Measurements from ENCODE around the gene PRPSAP2.
"Not testable (repeated sequence)": the region's sequence is repeated elsewhere in the genome, so short reads cannot be mapped to it uniquely, and the experiment has no call there.

Gene PRPSAP2

DNA sequence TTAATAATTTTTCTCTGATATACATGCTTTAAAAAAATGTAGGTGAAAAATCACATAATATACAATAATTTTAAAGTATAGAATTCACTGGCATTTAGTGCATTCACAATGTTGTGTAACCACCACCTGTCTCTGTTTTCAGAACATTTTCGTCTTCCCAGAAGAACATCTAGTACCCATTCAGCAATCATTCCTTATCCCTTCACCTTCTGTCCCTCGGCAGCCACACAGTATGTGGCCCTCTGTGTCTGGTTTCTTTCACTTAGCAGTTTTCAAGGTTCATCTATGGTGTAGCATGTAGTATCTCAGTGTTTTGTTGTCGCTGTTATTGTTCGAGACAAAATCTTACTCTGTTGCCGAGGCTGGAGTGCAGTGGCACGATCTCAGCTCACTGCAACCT is 33.6 kb downstream of the PRPSAP2 start:
- DNase-seq (ENCODE audit: low spot score) = no peak

DNA sequence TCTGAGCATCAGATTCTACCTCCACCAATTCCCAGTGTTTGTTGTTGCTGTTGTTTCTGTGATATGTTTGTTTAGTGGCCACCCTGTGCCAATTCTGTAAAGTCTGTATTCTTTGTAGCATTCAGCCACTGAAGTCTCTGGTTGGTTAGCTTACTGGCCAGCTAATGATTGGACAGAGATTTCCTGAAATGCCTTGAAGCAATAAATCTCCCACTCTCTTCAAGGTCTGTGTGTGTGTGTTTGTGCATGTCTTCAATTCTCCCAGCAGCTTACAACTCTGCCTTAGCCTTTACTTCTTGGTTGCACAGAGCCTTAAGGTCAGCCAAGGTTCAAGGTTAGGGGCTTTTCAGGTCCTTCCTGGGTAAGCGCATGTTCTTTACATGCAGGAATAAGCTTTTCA is 38.2 kb downstream of the PRPSAP2 start:
- no peak for DNase-seq (ENCODE audit: low spot score)

DNA sequence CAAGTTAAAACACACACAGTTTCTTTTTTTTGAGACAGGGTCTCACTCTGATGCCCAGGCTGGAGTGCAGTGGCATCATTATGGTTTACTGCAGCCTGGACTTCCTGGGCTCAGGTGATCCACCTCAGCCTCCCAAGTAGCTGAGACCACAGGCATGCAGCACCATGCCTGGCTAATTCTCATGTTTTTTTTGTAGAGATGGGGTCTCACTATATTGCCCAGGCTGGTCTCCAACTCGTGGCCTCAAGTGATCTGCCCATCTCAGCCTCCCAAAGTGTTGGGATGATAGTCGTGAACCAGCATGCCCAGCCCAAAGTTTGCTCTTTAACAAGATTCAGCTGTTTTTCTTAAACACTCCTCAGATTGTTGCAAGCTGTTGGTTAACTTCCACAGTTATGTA is 39.0 kb downstream of the PRPSAP2 start:
- no peak for DNase-seq (ENCODE audit: low spot score)

DNA sequence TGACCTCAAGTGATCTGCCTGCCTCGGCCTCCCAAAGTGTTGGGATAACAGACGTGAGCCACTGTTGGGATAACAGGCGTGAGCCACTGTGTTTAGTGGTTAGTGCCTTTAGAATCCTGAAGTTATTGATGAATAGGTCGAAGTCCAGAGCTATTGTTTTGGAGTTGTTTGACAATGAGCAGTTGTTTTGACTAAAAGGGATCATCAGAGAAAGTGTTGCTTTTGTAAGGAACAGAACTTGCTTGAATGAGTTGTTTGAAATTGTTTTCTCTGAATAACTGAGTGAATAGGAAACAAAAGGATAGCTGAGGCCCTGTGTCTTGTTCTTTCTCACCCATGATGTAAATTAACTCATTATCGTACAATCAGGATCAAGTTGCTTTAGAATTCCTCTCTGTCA is 46.6 kb downstream of the PRPSAP2 start:
- no peak for DNase-seq (ENCODE audit: low spot score)

DNA sequence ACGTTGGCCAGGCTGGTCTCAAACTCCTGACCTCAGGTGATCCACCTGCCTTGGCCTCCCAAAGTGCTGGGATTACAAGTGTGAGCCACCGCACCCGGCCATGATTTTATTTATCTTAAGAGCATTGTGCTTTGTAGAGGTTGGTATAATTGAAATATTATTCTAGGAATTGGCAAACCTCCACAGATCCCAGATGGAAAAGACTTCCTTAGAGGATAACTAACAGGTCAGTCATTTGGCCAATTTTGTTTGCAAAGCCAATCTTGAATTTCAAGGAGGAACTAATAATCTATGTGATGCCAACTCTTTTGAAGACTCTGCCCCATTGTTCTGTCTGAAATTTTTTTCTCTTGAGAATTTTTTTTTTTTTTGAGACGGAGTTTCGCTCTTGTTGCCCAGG is 47.3 kb downstream of the PRPSAP2 start:
- no peak for DNase-seq (ENCODE audit: low spot score)

DNA sequence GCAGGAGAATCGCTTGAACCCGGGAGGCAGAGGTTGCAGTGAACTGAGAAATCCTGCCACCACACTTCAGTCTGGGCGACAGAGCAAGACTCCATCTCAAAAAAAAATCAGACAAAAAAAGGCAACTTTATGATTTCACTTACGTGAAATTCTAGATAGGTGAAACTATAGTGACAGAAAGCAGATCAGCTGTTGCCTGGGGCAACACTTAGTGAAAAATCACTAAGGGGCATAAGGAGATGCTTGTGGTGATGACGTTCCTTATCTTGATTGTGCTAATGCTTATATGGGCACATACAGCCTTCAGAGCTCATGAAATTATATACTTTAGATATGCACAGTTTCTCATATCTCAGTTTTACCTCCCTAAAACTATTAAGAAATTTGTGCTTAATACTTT is 52.4 kb downstream of the PRPSAP2 start:
- no peak for DNase-seq (ENCODE audit: low spot score)

DNA sequence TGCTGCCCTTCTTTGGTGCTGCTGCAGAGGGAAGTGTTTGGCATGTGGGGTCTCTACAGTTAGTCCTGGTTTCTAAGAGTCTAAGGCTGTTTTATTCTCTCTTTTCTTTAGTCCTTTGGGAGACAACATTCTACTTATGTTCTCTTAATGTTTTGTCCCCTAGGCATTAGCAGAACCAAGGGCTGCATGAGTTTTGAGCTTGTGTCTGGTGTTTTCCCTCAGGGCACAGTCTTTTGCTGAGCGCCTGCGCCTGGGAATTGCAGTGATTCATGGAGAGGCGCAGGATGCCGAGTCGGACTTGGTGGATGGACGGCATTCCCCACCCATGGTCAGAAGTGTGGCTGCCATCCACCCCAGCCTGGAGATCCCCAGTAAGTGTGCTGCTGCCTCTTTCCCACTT is 53.0 kb downstream of the PRPSAP2 start:
- DNase-seq (ENCODE audit: low spot score) = no peak

DNA sequence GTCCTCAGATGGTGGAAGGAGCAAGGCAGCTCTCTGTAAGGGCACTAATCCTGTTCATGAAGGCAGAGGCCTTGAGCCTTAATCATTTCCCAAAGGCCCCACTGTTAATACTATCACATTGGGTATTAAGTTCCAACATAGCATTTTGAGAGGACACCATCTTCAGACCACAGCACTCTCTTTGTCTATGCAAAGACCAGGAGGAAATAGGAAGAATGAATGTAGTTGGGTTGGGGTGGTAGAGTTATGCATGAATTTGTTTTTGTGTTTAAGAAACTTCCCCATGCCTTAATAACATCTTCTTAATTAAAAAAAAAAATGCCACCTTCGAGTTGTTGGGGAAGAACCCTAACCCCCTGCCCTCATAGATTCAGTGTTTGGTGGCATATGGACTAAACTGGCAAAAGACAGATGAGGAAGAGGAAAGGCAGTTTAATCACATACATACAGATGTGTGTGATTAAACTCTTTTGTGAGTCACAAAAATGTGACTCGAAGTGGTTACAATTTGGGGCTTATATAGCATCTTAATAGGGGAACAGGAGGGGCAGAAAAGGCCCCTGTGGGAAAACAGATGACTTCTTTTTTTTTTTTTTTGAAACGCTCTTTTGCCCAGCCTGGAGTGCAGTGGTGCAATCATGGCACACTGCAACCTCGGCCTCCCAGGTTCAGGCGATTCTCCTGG is 59.0 kb downstream of the PRPSAP2 start:
- DNase-seq (ENCODE audit: low spot score) = no peak

DNA sequence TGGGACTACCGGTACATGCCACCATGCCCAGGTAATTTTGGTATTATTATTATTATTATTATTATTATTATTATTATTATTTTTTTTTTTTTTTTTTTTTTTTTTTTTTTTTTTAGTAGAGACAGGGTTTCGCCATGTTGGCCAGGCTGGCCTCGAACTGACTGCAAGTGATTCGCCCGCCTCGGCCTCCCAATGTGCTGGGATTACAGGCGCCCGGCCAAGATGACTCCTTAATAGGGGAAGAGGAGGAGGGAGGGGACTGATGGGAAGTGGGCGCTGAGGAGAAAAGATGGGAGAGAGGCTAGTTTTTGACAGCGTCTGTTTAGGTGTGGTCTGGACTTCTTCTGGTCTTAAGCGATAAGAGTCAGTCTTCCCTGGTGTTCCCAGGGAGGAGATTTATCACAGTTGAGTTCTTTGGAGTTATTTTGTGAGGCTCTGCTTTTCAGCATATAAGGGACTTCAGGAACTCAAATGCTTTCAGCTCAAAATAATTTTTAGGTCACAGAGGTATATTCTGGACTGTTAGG is 59.6 kb downstream of the PRPSAP2 start:
- DNase-seq (ENCODE audit: low spot score) = no peak

DNA sequence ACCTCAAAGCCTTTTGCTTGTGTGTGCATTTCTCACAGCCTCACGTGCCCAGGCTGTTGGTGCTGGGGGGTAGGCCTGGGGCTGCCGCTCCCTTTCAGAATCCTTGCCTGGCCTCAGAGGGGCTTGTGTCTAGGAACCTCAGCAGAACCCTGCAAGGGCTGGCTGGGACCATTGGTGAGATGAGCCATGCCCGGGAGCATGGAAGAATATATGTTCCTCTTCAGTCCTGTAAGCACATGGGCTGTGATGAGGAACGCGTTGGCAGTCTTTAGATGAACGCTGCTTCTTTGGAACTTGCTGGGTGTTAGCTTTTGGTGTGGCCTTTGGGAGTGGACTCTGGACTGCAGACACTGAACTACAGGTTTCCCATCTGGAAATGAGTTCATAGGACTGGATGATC is 62.0 kb downstream of the PRPSAP2 start:
- DNase-seq (ENCODE audit: low spot score) = no peak

DNA sequence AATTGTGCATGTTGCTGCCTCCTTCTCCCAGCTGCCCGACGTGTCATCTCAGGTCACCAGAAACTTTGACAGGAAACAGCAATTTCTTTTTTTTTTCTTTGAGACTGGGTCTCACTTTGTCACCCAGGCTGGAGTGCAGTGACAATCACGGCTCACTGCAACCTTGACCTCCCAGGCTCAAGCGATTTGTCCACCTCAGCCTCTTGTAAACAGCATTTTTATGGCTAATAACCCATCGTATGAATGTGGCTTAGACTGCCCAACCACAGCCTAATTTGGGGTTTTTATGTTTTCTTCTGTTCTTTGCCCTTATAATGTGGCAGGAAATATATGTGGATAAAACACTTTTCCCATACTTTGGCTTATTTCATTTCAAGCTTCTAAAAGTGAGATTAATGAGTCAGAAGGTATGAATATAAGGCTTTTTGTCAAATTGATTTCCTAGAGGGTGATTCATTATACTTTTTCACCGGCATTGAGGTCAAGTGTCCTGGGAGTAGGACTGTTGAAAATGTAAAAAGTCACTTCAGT is 63.0 kb downstream of the PRPSAP2 start:
- DNase-seq (ENCODE audit: low spot score) = no peak

DNA sequence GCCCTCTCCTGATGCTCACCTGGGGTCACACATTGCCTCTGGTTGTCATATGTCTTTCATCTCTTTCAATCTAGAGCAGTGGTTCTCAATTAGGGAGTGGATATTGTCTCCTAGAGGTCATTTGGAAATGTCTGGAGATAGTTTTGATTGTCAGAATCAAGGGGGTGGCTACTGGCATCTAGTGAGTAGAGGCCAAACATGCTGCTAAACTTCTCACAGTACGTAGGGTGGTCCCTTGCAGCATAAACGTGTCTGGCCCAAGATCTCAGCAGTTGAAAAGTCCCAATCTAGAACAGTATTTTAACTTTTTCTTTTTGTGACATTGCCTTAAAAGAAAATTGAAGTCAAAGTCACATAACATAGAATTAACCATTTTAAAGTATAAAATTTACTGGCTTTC is 63.6 kb downstream of the PRPSAP2 start:
- DNase-seq (ENCODE audit: low spot score) = no peak

DNA sequence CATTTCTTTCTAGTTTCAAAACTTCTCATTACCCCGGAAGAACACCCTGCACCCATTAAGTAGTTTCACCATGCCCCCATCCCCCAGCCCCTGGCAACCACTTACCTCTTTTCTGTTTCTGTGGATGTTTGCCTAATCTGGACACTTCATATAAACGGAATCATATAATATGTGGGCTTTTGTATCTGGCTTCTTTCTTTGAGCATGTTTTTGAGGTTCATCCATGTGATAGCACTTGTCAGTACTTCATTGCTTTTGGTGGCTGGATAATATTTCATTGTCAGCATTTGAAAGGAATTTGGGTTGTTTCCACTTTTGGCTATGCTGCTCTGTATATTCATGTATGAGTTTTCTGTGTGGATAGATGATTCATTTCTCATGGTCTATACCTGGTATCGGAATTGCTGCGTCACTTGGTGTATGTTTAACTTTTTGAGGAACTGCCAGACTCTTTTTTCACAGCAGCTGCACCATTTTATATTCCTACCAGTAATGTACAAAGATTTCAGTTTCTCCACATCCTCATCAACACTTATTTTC is 64.1 kb downstream of the PRPSAP2 start:
- DNase-seq (ENCODE audit: low spot score) = no peak

DNA sequence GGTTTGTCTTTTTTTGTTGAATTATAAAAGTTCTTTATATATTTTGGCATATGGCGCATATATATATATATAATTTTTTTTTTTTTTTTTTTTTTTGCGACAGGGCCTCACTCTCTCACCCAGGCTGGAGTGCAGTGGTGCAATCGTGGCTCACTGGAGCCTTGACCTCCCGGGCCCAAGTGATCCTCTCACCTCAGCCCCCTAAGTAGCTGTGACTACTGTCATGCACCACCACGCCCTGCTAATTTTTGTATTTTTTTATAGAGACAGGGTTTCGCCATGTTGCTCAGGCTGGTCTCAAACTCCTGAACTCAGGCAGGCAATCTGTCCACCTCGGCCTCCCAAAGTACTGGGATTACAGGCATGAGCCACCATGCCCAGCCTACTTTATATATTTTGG is 64.7 kb downstream of the PRPSAP2 start:
- DNase-seq (ENCODE audit: low spot score) = not testable (repeated sequence)

DNA sequence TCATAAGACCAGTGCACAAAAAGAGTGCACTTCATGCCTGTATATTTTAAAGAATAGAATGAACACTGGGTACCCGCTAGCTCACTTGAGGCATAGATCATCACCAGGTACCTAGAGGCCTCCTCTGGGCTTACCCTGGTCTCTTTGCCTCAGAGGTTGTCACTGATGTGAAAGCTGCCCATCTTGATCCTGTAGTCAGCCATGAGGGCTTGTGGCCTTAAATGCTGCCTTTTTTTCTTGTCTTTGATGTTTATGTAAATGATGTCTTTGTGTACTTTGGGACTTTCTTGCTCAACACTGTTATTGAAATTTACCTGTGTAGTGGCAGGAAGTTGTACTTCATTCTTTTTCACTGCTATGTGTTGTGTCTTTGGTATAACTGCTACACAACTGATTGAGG is 67.3 kb downstream of the PRPSAP2 start:
- DNase-seq (ENCODE audit: low spot score) = no peak

DNA sequence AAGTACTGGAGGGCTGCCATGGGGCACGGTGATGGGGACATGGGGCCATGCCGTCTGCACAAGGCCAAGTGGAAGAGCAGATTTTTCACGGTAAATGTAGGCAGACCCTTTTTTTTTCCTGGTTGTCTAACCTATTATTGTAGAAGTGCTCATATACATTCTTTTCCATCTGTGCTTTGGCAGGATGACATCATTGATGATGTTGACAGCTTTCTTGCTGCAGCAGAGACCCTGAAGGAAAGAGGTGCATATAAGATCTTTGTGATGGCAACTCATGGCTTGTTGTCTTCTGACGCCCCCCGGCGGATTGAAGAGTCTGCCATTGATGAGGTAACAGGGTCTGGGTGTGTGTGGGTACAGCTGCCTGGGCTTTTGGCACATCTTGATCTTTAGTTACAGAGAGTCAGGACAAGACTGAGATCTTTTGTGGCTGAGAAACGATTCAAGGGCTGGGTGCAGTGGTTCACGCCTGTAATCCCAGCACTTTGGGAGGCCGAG is 70.7 kb downstream of the PRPSAP2 start:
- no peak for DNase-seq (ENCODE audit: low spot score)

DNA sequence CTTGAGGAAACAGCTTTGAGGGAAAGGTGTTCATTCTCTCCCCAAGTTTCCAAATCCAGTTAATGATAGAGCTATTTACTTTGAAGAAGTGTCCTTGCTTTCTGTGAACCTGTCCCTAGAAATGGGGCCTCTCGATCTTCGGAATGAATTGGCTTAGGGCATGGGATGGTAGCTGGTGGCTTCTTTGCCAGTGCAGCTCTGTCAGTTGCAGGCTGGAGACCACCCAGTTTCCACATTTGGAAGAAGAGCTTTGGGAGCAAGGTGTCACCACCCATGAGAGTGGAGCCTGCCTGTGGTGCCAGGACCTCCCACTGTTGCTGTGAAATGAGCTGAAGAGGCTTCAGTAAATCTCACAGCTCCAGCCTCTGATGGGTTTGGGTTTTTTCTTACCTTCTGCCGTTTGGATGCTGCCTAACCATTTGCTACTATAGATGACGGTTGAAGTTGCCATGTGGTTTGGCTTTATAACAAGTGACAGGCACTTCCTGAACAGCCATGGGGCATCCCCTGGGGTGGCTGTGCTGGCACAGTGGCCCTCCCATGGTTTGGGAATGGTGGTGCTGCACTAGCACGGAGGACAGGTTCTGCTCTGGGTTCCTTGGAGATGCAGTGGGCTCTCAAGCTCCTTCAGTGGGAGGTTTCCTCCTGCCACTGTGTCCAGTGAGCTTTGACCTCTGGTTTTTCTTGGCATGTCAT is 74.6 kb downstream of the PRPSAP2 start:
- no peak for DNase-seq (ENCODE audit: low spot score)

DNA sequence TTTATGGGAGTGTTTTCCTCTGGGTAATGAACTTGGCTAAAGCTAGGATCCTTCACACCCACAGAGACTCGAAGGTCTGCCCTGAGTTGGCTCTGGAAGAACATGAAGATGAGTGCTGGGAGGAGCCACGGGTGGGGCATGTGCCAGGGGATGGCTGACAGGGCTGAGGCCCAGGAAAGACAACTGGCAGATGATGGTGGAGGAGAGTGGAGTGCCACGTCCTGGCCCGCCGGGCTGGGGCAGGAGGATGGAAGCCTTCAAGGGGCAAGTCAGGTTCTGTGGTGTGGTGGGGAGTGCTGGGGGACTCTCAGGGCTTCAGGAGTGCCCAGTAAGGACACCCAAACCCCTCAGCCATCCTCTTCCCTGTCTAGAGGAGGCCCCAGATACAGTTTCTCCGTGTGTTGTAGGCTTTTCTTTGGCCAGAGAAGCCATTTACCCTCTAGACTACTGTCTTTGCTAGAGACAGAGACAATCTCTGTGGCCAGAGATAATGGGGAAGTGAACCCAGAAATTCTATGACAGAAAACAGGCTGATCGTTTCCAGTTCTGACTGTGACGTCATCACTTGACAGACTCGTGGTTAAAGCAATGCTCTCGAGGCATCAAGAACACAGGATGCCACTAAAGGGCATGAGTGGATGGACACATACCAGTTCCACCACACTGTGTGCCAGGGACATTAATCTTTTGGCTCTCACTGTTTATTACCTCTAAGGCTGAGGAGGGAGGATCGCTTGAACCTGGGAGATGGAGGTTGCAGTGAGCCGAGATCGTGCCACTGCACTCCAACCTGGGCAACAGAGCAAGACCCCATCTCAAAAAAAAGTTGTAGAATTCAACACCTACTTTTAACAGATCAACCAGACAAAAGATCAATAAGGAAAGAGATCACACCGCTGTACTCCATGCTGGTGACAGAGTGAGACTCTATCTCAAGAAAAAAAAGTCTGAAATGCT is 75.4 kb downstream of the PRPSAP2 start:
- DNase-seq (ENCODE audit: low spot score) = no peak

DNA sequence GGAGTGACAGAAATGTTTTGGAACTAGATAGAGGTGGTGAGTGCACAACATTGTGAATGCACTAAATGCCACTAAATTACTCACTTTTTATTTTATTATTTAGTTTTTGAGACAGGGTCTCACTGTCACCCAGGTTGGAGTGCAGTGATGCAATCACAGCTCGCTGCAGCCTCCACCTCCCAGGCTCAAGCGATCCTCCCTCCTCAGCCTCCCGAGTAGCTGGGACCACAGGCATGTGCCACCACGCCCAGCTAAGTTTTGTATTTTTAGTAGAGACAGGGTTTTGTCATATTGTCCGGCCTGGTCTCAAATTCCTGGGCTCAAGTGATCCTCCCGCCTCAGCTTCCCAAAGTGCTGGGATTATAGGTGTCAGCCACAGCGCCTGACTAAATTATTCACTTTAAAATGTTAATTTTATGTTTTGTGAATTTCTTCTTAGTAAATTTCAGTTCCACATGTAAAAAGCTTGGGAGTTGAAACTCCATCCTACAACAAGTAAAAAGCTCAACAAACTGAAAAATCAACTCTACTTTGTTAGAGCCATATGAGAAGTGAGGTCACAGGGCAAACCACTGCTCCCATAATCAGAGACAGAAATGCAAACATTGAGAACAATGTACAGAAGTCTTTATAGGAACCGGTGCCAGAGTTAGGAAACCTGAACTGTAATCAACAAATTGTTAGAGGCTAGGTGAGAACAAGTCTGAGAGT is 80.2 kb downstream of the PRPSAP2 start:
- no peak for DNase-seq (ENCODE audit: low spot score)

DNA sequence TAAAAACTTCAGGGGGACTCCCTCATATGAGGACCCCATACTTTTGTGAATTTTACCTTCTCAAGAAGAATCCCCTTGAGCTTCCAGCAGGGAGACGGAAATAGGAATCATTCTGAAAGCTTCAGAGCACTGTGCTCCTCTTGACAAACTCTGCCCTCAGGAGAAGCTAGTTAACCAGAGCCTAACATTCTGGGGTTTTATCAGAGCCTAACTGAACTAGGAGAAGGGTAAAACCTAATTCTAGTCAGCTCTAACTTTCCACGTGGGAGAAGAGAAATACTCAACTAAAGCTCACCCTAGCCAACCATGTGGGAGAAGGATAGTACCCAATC is 80.7 kb downstream of the PRPSAP2 start:
- DNase-seq (ENCODE audit: low spot score) = no peak

DNA sequence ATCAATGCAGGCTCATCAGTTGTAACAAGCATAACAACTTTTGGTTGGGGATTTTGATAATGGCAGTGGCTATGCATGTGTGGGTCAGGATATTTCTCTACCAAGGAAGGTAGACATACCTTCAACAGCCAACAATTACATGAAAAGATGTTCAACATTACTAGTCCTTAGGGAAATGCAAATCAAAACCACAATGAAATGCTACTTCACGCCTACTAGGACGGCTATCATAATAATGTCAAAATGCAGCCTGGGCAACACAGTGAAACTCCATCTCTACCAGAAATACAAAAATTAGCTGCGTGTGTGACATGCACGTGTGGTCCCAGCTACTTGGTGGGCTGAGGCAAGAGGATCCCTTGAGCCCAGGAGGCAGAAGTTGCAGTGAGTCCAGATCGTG is 86.7 kb downstream of the PRPSAP2 start:
- no peak for DNase-seq (ENCODE audit: low spot score)

All from CD4-positive, alpha-beta T cell treated with Interleukin-15 for 4 hours (primary cell).